Measurements from ENCODE around the gene CNGA3. TPM values are rescaled to one million over a fixed set of nuclear protein-coding genes. Genes with fewer than 3 reads are reported as not detected.

Gene CNGA3
- polyA plus RNA-seq, 4 donors = not detected

GRCh38 chr2:98374958-98375570, 28.8 kb downstream of the CNGA3 start:
- DNase-seq (ENCODE audit: low read depth in 4 of 4, low spot score in 3 of 4) = no peak

GRCh38 chr2:98376301-98376910, 30.1 kb downstream of the CNGA3 start:
- no peak for DNase-seq (ENCODE audit: low read depth in 4 of 4, low spot score in 3 of 4)

GRCh38 chr2:98376996-98377395, 30.7 kb downstream of the CNGA3 start:
- no peak for DNase-seq (ENCODE audit: low read depth in 4 of 4, low spot score in 3 of 4)

- DNase-seq (ENCODE audit: low read depth in 4 of 4, low spot score in 3 of 4) = no peak
Measured at GRCh38 chr2:98377544-98377943, 31.3 kb downstream of the CNGA3 start.

- DNase-seq (ENCODE audit: low read depth in 4 of 4, low spot score in 3 of 4) = no peak
Measured at GRCh38 chr2:98378196-98378595, 31.9 kb downstream of the CNGA3 start.

GRCh38 chr2:98378901-98379300, 32.6 kb downstream of the CNGA3 start:
- no peak for DNase-seq (ENCODE audit: low read depth in 4 of 4, low spot score in 3 of 4)

- no peak for DNase-seq (ENCODE audit: low read depth in 4 of 4, low spot score in 3 of 4)
Measured at GRCh38 chr2:98379311-98380202, 33.3 kb downstream of the CNGA3 start.

GRCh38 chr2:98380203-98380535, 33.9 kb downstream of the CNGA3 start:
- no peak for DNase-seq (ENCODE audit: low read depth in 4 of 4, low spot score in 3 of 4)

- no peak for DNase-seq (ENCODE audit: low read depth in 4 of 4, low spot score in 3 of 4)
Measured at GRCh38 chr2:98381494-98381893, 35.2 kb downstream of the CNGA3 start.

GRCh38 chr2:98382086-98382485, 35.8 kb downstream of the CNGA3 start:
- no peak for DNase-seq (ENCODE audit: low read depth in 4 of 4, low spot score in 3 of 4)

- DNase-seq (ENCODE audit: low read depth in 4 of 4, low spot score in 3 of 4) = no peak
Measured at GRCh38 chr2:98382739-98383138, 36.5 kb downstream of the CNGA3 start.

- DNase-seq (ENCODE audit: low read depth in 4 of 4, low spot score in 3 of 4) = no peak
Measured at GRCh38 chr2:98383166-98383565, 36.9 kb downstream of the CNGA3 start.

- peak; percentile 35 to 62 (median 50) for DNase-seq (ENCODE audit: low read depth in 4 of 4, low spot score in 3 of 4)
Measured at GRCh38 chr2:98385050-98385699, 38.9 kb downstream of the CNGA3 start.

- DNase-seq (ENCODE audit: low read depth in 4 of 4, low spot score in 3 of 4) = no peak
Measured at GRCh38 chr2:98387478-98387877, 41.2 kb downstream of the CNGA3 start.

- no peak for DNase-seq (ENCODE audit: low read depth in 4 of 4, low spot score in 3 of 4)
Measured at GRCh38 chr2:98388081-98388480, 41.8 kb downstream of the CNGA3 start.

GRCh38 chr2:98388601-98389250, 42.5 kb downstream of the CNGA3 start:
- DNase-seq (ENCODE audit: low read depth in 4 of 4, low spot score in 3 of 4) = no peak

GRCh38 chr2:98389251-98389605, 43.0 kb downstream of the CNGA3 start:
- DNase-seq (ENCODE audit: low read depth in 4 of 4, low spot score in 3 of 4) = no peak

- no peak for DNase-seq (ENCODE audit: low read depth in 4 of 4, low spot score in 3 of 4)
Measured at GRCh38 chr2:98390571-98391476, 44.6 kb downstream of the CNGA3 start.

- no peak for DNase-seq (ENCODE audit: low read depth in 4 of 4, low spot score in 3 of 4)
Measured at GRCh38 chr2:98391581-98392270, 45.5 kb downstream of the CNGA3 start.
